GM18507 (cell line): Measurements from ENCODE around the gene ZFR2.

Experiments
- DNase-seq: peaks from one replicate; pipeline ENCODE4 v3.0.0; 2011; ENCODE audit warnings: low read depth; ENCODE audit not compliant: insufficient read length; ENCODE audit errors: extremely low spot score
- FAIRE-seq: peaks from 2 replicates; lab custom pipeline; 2011; peaks lifted over from hg19 to GRCh38; lab: Jason Lieb, UNC

ZFR2 gene

GRCh38 chr19:3801412-3802096 lies 67.3 kb downstream of the ZFR2 start:
- DNase-seq (no peak), FAIRE-seq (no peak)

GRCh38 chr19:3800996-3801395 lies 67.8 kb downstream of the ZFR2 start:
- DNase-seq (no peak), FAIRE-seq (no peak)

- FAIRE-seq (no peak), DNase-seq (no peak)
These were observed 70.7 kb downstream of the ZFR2 start for GRCh38 chr19:3798137-3798536.

GRCh38 chr19:3796358-3796757 lies 72.5 kb downstream of the ZFR2 start:
- DNase-seq (no peak), FAIRE-seq (no peak)

- no peak for DNase-seq
- no peak for FAIRE-seq
These were observed 75.0 kb downstream of the ZFR2 start for GRCh38 chr19:3793799-3794198.

- no peak for DNase-seq
- FAIRE-seq = no peak
These were observed 76.7 kb downstream of the ZFR2 start for GRCh38 chr19:3792114-3792513.

- FAIRE-seq = no peak
These were observed 77.9 kb downstream of the ZFR2 start for GRCh38 chr19:3790941-3791340.

GRCh38 chr19:3790209-3790734 lies 78.6 kb downstream of the ZFR2 start:
- no peak for DNase-seq
- no peak for FAIRE-seq

More at GRCh38 chr19:3790941-3791340, 77.9 kb downstream of the ZFR2 start:
- DNase-seq = no peak

- DNase-seq (no peak), FAIRE-seq (no peak)
These were observed 79.7 kb downstream of the ZFR2 start for GRCh38 chr19:3788996-3789778.

GRCh38 chr19:3785938-3786824 lies 82.7 kb downstream of the ZFR2 start, which contains the start of gene MATK:
Gene MATK, minus strand, starts transcription at chr19:3786381. Its CDS starts 1,246 bp downstream, at chr19:3785135.
- no peak for DNase-seq
- FAIRE-seq = no peak

GRCh38 chr19:3785451-3785937 lies 83.3 kb downstream of the ZFR2 start:
- no peak for DNase-seq
- FAIRE-seq = no peak

GRCh38 chr19:3784607-3785450 lies 84.0 kb downstream of the ZFR2 start:
- DNase-seq (no peak), FAIRE-seq (no peak)

- FAIRE-seq (no peak), DNase-seq (no peak)
These were observed 84.9 kb downstream of the ZFR2 start for GRCh38 chr19:3783660-3784584.

- DNase-seq (no peak), FAIRE-seq (no peak)
These were observed 85.9 kb downstream of the ZFR2 start for GRCh38 chr19:3782903-3783302.

GRCh38 chr19:3782330-3782729 lies 86.5 kb downstream of the ZFR2 start:
- FAIRE-seq (no peak), DNase-seq (no peak)

- no peak for DNase-seq
- FAIRE-seq = no peak
These were observed 87.2 kb downstream of the ZFR2 start for GRCh38 chr19:3781603-3782002.

GRCh38 chr19:3780786-3781304 lies 88.0 kb downstream of the ZFR2 start:
- FAIRE-seq = no peak

More at GRCh38 chr19:3780786-3781304, 88.0 kb downstream of the ZFR2 start:
- no peak for DNase-seq
